Activated CD4-positive, CD25-positive, alpha-beta regulatory T cell treated with anti-CD3 and anti-CD28 coated beads, Interleukin-2, amount 50 U/mL, for 16 hours (primary cell): ENCODE data around the gene PARD3.

Experiments
- DNase-seq: peaks from one replicate; pipeline ENCODE4 v3.0.0-alpha.2; 2020; ENCODE audit warnings: low read depth, low spot score

PARD3 gene

DNA sequence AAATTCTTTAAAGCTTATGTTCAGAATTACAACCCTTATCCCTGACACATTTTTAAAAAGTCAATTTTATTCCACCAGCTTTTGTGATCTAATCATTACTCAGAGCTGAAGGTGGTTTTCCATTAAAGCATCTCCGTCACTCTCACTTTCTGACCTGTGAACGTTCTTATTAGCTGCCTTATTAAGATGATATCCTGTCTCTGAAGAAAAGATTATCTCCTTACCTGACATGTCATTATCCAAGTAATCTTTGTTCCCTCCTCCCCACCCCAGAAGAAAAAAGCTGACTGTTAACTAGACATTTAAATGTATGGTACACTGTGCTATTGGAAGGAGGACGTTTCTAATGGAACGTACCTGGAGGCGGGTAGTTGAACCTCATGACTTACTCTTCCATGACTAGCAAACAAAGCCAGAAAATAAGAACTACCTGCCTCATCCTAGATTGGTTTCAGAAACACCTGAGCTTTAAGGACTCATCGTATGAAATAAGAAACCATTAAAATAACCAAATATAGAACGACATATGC, 708.7 kb downstream of the PARD3 start:
- no peak for DNase-seq

DNA sequence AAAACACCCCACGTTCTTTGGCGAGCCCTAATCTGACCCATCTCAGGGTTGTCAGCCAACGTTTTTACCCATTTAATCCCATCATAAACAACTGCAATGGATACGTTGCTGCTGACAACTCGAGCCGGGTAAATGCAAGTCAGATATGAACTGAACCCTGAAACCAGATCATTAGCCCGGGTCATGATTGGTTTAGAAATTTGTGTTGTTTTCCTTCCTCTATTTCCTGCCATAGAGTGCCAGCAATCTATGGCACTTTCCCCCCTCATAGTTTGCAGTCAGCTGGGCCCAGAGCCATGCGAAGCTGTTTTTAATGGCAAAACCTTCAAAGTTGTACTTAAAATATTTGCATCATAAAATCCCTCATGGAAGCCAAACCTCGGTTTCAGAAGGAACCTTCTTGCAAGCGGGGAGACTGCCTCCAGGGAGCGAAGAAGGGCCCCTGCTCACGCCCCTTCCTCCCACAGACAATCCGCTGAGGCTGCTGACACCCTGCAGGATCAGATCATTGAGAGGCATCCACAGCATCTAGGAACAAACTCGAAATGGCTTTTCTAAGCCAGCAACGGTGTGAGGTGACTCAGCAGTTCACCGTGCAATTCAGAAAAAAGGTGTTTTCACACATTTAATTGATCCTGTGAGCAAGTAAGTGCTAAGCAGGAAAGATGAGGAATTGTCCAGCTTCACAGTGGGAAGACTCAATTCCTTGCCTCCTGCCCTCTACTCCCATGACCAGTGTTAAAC, 710.1 kb downstream of the PARD3 start:
- no peak for DNase-seq

DNA sequence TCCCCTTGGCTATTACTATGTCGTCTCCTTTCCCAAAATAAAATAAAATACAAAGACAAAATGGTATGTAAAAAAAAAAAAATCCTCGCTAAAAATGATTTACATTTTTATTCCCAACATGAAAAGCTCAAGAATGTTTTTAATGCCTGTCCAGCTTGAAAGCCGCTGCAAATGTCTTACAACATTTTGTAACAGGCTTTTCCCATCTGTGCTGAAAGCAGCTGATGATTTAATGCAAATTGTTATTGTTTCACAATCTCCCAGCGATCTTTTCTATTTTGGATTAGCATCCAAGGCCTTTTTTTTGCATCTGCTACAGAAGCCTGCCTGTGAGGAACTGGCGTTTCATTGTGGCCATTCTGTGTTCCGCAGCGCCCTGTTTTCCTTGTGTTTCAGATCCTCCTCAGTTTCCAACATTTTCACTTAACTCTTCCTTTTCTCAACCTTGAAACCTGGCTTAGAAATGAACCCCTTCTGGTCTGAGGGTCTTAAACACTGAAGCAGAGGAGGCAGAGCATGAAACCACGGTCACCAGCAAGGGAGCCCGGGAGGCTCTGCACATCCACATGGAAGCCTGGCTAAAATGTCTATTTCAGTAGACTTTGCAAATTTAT, 712.1 kb downstream of the PARD3 start:
- no peak for DNase-seq

DNA sequence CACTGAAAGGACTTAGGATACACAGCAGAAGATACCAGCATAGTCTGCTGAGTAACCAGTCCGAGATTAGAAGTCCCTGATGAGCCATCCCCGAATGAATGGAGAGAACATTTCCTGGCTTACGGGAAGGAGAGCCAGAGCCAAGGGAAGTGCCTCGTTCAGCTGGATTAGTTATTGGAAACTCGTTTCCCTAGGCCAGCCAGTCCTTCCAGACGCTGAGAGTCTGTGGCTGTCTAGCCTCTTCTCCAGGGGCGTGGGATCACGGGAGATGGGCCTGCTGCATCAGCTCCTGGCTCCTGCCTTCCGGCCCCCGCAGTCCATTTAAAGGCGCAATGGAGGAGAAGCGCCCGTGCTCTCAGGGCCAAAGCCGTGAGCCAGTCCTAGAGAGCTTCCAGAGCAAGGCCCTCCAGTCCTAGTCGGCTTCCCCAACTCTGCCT, 712.8 kb downstream of the PARD3 start:
- no peak for DNase-seq

DNA sequence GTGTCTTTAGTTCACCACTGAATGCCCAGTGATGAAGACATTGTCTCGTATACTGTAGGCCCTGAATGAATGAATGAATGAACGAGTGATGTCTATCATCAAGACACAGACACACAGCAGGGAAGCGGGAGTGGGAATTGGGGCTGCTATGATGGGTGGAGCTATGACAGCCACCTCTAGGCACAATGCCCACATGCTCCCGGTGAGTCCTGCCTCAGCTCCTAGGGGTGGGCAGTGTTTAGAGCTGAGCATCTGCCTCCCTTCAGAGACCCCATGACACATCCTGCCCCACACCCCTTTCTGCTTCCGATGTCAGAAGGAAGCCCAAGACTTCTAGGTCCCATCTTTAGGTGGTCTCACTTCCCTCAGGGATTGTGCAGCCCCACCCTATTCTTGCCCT, 714.1 kb downstream of the PARD3 start:
- no peak for DNase-seq

DNA sequence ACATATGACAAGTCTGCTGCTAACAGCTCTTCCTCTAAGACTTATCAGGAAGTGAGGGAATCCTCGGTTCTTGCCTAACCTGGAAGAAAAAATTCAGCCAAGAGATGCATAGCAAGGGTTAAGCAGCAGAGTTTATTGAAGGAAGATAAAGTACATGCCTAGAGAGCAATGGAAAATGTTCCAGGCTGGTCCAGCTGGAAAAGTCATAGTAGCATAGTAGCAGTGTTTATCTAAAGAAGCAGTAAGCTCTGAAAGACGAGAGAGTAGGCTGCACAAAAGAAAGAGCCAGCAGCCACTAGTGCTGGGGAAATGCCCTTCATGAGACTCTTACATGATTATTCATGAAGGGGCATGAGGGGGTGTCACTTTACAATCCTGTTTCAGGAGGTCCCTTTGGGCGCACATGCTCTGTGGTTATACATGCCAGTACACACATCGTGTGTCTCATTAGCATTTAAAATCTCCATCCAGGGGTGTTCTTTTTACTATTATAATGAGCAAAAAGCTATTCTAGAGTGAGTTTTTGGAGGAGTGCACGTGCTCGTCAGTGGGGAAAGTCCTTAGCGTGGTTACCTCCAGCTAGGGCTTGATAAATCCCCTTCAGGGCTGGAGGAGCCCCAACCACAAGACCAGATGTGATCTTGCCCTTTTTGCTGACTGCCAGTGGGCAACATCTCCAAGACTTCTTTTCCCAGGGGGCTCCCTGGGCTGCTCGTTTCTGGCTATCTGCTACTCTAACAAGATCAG, 716.1 kb downstream of the PARD3 start:
- DNase-seq = no peak

DNA sequence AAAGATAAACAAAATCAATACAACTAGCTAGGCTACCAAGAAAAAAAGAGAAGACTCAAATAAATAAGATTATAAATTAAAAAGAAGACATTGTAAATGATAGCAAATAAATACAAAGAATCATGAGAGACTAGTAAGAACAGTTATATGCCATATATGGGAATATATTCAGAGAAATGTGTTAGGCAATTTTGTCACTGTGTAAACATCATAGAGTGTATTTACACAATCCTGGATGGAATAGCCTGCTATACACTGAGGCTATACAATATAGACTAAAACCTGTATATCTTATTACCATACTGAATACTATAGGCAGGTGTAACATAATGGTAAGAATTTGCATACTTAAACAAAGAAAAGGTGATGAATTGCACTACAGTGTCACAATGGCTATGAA, 717.4 kb downstream of the PARD3 start:
- DNase-seq = no peak

DNA sequence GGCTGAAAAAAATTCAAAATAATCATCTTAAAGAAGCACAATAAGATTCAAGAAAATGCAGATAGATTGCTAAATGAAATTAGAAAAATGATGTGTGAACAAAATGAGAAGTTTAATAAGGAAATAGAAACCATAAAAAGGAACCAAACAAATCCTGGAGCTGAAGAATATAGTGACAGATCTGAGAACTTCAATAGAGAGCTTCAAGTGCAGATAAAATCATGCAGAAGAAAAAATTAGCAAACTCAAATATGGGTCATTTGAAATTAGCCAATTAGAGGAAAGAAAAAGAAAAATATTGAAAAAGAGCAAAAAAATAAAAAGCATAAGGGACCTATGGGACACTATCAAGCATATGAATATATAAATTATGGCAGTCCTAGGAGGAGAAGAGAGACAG, 720.1 kb downstream of the PARD3 start:
- DNase-seq = no peak

DNA sequence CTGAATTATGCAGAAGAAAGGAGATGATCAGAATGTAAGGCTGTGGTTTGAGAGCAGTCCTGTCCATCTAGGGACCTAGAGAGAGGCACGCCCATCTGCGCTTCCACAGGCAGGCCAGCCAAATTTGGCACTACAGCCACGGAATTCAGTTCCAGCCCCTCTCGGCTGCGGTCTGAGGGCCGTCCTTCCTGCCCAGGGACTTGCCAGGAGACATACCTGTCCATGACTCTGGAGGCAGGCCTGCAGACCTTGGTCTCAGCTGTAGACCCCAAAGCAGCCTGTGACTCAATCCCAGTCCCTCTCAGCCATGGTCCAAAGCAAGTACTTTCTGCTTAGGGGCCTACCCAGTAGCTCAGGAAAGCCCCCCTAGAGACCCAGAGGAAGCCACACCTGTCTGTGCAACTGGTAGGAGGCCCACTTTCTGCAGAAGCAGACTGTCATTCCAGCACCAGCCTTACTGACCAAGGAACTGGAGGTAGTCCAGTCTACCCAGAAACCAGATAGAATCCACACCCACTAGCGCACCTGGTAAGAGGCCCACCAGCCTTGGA, 720.9 kb downstream of the PARD3 start:
- no peak for DNase-seq

DNA sequence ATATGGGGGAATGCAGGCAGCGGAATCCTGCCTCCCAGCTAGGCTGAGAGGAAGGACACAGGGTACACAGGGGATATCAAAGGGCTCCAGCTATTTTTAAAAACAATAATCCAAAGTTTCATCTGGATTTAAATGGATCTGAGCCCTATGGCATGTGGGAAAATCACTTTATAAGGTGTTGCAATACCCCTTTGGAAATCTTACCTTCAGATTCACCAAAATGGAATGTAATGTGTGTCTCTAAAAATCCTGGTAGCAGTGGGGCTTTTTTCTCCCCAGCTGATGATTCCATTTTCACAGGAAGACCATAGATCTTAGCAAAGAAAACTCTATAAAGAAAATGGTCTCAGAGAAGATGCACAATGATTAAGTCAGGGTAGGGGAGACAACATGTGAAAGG, 722.2 kb downstream of the PARD3 start:
- no peak for DNase-seq

DNA sequence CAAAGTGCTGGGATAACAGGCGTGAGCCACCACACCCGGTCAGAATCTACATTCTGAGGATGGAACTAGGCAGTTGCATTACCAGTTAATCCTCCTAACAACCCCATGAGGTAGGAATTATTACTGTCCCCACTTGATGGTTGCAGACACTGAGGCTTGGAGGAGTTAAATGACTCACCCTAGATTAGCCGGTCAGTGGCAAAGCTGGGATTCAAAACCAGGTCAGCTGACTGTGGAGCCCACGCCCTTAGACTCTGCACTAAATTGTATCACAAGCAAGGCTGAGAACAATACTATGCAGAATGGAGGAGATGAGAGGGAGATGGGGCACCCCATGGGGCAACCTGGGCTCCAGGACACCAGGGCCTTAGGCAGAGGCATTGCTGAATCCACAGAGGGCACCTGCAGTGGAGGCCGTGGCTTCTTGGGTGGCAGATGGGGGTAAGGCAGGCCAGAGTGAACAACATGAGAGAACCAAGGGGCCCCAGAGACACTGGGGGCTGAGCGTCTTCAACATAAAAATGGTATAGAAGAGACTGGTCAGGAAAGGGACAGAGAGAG, 723.4 kb downstream of the PARD3 start:
- no peak for DNase-seq

DNA sequence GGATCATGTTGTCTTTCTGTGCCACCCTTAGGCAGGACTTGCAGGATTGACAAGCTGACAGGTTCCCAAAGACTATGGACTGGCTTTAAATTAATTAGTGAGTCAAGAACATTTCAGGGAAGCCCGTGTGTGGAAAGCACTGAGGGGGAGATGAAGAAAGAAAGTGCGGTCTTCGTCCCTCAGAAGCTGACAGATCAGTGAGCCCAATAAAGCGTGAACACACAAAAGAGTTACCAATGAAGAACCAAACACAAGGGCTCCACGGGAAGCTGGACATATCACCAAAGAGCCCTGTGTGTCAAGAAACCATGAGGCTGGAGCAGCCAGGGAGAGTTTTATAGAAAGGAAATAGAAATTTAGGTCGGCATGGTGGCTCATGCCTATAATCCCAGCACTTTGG, 725.8 kb downstream of the PARD3 start:
- no peak for DNase-seq

DNA sequence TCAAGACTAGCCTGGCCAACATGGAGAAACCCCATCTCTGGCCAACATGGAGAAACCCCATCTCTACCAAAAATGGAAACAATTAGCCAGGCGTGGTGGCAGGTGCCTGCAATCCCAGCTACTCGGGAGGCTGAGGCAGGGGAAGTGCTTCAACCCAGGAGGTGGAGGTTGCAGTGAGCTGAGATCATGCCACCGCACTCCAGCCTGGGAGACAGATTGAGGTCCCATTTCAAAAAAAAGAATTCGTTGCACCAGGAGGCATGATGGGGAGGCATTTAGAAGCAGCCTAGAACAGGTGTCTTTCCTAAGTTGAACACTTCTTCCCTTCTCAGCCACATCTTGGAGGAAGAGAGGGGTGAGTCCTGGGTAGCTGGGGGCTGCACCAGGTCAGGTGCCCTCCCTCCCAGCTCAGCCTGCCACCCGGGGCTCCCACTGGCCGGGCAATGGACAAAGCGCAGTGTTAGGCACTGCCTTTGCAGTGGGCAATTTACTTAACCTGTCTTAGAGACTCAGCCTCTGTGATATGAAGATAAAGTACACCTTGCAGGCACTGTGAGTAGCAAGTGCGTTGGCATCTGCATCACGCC, 726.8 kb downstream of the PARD3 start:
- DNase-seq = no peak

DNA sequence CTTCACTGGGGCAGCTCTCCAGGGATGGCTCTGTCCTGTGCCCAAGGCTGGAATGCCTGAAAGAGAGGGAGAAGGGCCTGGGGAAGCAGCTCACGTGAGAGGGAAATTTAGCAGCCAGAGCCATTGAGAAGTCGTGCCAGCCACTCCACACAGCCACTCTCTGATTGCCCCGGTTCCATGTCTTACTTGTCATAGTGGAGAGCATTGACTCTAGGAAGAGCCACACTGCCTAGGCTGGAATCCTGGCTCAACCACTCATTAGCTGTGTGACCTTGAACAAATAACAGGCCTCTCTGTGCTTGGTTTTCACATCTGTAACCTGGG, 728.0 kb downstream of the PARD3 start:
- DNase-seq = no peak

DNA sequence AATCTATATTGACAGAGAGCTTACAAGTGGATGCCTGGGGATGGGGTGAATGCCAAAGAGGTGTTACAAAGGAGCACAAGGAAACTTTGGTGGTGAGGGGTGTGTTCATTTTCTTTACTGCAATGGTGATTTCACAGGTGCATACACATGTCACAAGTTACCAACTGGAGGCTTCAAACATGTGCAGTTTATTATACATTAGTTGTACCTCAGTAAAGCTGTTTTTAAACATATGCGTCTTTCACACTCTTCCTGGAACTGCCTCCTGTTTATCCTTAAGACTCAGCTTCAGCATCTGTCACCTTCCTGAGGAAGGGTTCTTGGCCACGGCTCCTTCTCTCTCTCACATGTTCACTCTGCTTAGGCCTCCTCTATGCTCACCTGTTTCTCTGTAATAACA, 731.5 kb downstream of the PARD3 start:
- no peak for DNase-seq

DNA sequence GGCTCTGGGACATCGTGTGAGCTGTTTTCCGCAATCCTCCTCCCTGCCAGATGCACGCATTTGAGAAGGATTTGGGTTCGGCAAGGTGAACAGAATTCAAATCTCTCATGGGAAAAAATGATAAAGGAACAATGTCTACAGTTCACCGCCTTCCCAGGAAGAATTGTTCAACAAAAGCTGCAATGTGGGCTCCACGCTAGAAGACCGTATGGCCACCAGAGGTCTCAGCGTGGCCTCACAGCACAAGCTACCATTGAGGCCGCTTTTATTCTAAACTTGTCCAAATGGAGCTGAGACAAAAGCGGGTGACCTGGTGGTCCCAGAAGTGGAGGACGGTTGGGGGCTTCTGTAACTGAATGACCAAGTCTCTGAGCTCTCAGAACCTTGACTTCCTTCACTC, 733.1 kb downstream of the PARD3 start:
- no peak for DNase-seq

DNA sequence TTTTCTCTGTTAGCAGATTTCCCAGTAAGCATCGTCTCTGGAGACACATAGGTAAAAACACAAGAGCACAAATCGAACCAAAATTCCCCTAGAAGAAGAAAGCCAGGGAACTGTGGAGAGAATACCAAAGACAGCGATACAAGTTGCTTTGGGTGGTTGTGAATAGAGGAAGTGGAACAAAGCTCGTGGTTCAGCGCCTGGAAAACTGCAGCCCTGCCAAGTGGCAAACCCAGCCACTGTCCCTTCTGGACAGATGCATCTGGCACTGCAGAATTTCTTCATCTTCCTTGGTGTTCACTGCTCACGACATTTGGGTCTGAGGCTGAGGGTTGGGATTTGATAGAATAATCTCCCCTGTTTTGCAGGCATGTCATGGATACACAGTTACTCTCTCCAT, 733.8 kb downstream of the PARD3 start:
- DNase-seq = no peak

DNA sequence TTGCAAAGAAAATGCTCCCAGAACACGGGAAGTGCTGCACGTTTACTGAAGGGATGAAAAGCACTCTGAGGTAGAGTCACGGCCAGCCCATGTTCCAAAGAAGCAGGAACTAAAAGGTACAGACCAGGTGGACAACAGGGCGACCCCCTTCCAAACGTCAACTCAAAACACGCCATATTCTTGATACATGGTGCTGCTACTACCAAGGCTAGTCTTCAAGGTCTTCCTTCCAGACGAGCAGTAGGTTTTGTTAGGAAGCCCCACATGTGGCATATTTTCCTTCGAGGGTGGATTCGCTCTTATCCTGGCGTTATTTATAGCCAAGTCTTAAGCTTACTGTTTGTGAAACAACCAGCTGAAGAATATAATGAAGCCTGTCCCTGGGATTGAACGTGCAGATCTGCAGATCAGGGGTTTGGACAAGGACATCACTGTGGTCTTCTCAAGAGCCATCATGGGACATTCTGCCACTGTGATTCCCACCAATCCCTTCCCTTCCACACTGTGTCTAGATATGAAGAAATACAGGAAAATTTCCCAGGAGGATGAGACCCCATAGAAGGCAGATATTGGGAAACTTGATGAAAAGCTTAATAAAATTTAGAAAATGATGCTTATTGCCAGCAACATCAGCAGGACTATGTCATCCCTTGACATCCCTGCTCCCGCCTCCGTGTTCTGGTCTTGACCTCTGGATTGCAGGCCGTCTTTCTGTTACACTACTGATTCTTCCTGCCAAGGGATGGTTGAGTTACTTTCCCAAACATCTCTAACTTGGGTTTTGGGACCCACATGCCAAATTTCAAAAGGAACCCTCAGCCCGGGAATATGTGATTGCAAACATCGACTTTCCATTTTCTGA, 734.4 kb downstream of the PARD3 start:
- no peak for DNase-seq

DNA sequence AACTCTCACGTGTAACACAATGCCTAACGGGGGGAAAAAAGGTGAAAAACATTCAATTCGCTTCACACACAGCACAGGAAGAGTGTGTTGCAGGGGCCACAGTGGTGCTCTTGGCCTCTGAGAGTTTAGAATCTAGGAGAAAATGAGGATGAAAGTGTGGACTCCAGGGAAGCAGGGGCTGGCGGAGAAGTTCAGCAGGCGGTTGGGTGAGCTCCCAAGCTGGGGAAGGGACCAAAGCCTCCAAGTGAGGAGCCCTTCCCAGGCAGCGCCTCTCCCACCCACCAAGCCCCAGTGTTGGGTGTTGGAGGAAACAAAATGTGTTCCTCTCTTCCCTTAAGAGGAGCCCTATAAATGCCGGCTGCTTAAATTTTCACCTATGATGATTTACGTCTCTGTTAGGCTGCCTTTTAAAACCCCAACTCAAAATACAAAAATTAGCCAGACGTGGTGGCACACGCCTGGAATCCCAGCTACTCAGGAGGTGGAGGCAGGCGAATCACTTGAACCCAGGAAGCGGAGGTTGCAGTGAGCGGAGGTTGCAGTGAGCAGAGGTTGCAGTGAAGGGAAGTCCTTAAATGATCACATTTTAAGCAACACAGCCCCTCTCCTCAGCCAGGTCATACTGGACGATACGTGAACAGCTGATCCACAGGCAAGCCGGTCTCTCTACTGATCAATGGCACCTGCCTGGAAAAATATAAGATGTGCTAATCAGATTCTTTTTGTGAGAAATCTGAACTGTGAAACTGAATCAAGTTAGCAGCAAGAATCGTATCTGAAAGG, 735.2 kb downstream of the PARD3 start:
- no peak for DNase-seq
